ENCODE measurements around the gene TGM5. TPM values are rescaled to one million over a fixed set of nuclear protein-coding genes. Genes with fewer than 3 reads are reported as not detected.
"Not testable (repeated sequence)": the region's sequence is repeated elsewhere in the genome, so short reads cannot be mapped to it uniquely, and the experiment has no call there.

TGM5 gene
- total RNA-seq, 1 donor from 2014 or later, result not detected

GRCh38 chr15:43299411-43299810, 32.7 kb upstream of the TGM5 start:
- Mint-ChIP-seq H3K27me3 (ENCODE audit: low read depth) (peaks cover 57% of the 10 kb centered on the region), H3K9me3 (no peaks in the 10 kb centered on the region), H3K4me1 (no peaks in the 10 kb centered on the region), H3K27ac (no peak overlapping the region), H3K4me3 (no peak overlapping the region), H3K36me3 (no peaks in the 10 kb centered on the region)
- DNase-seq (ENCODE audit: low spot score in 2 of 2, unreplicated experiment in 2 of 2), result no peak
- TF ChIP-seq CTCF (IDR thresholded peaks at IDR 0.05; ENCODE audit: unreplicated experiment), result no peak

DNA sequence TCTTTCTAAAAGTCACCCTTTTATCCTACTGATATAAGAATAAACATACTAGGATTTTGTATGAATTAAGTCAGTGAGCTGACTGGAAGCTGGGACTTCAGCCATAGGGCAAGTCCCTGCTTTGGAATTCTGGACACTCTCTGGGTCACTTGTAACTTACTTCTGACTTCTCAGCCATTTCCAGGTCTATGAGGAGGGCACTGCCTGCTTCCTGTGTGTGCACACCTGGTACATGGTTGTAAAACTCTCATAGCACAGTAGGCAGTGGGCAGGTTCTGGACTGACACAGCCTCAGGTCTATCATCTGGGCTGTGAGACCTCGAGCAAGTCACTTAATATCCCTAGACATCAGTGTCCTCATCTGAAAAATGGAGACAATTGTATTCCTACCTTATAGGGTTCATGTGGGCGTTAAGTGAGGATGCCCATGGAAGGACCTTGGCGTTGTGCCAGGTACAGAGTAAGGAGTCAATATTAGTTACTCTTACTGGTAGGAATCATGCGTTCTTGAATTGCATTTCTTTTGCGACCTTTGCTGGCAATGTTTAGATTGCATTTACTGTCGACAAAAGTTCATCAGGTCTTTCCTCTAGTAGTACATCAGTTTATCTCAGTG, 27.5 kb upstream of the TGM5 start:
- no peaks in the 10 kb centered on the region for H3K4me1 Mint-ChIP-seq
- no peaks in the 10 kb centered on the region for H3K9me3 Mint-ChIP-seq
- H3K27ac Mint-ChIP-seq, result no peak overlapping the region
- H3K36me3 Mint-ChIP-seq, result no peaks in the 10 kb centered on the region
- no peak for DNase-seq (ENCODE audit: low spot score in 2 of 2, unreplicated experiment in 2 of 2)
- H3K27me3 Mint-ChIP-seq (ENCODE audit: low read depth), result peaks cover 69% of the 10 kb centered on the region
- TF ChIP-seq CTCF (IDR thresholded peaks at IDR 0.05; ENCODE audit: unreplicated experiment), result no peak
- H3K4me3 Mint-ChIP-seq, result no peak overlapping the region

GRCh38 chr15:43293432-43293831, 26.7 kb upstream of the TGM5 start:
- no peaks in the 10 kb centered on the region for H3K9me3 Mint-ChIP-seq
- no peak overlapping the region for H3K4me3 Mint-ChIP-seq
- no peaks in the 10 kb centered on the region for H3K4me1 Mint-ChIP-seq
- no peak overlapping the region for H3K27ac Mint-ChIP-seq
- DNase-seq (ENCODE audit: low spot score in 2 of 2, unreplicated experiment in 2 of 2), result no peak
- TF ChIP-seq CTCF (IDR thresholded peaks at IDR 0.05; ENCODE audit: unreplicated experiment), result no peak
- peaks cover 68% of the 10 kb centered on the region for H3K27me3 Mint-ChIP-seq (ENCODE audit: low read depth)
- H3K36me3 Mint-ChIP-seq, result no peaks in the 10 kb centered on the region

DNA sequence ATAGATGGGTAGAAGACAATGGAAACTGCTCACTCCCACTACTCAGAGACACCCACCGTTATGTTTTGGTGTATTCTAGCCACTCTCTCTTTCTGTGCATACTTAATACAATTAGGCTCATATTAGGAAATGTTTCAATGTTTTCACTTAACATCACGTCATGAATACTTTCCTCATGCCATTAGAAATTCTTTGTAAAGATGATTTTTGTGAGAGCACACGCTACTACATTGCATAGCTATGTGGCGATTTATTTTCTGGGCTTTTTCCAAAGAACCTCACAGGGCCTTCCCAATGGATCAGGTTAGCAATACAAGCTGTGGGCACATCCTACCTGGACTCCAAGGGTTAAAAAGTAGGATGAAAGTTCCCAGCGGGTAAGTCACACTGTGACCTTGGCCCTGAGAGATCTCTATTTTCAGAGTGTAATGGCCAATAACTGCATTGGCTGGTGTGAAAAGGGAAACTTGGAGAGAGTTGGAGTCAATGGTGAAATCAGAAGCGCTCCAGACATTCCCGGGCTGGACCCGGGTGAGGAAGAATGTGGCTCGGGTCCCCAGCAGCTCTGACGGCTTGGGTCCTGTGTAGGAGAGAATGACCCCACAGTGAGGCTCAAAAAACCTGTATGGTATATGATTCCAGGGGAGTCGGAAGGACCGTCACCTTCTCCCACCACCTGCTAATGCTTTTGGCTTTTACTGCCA, 25.8 kb upstream of the TGM5 start:
- no peak for TF ChIP-seq CTCF (IDR thresholded peaks at IDR 0.05; ENCODE audit: unreplicated experiment)
- DNase-seq (ENCODE audit: low spot score in 2 of 2, unreplicated experiment in 2 of 2), result no peak
- H3K4me3 Mint-ChIP-seq, result no peak overlapping the region
- no peaks in the 10 kb centered on the region for H3K36me3 Mint-ChIP-seq
- H3K27me3 Mint-ChIP-seq (ENCODE audit: low read depth), result peaks cover 69% of the 10 kb centered on the region
- no peaks in the 10 kb centered on the region for H3K9me3 Mint-ChIP-seq
- H3K27ac Mint-ChIP-seq, result no peak overlapping the region
- no peaks in the 10 kb centered on the region for H3K4me1 Mint-ChIP-seq

GRCh38 chr15:43289656-43290055, 22.9 kb upstream of the TGM5 start:
- not testable (repeated sequence) for H3K36me3 Mint-ChIP-seq; H3K4me1 Mint-ChIP-seq; DNase-seq (ENCODE audit: low spot score in 2 of 2, unreplicated experiment in 2 of 2); H3K9me3 Mint-ChIP-seq; H3K4me3 Mint-ChIP-seq; H3K27ac Mint-ChIP-seq
- H3K27me3 Mint-ChIP-seq (ENCODE audit: low read depth), result peaks cover 60% of the 10 kb centered on the region

GRCh38 chr15:43287254-43287653, 20.5 kb upstream of the TGM5 start:
- Mint-ChIP-seq H3K9me3 (no peaks in the 10 kb centered on the region), H3K4me3 (no peak overlapping the region), H3K4me1 (no peaks in the 10 kb centered on the region), H3K36me3 (no peaks in the 10 kb centered on the region), H3K27ac (no peak overlapping the region), H3K27me3 (ENCODE audit: low read depth) (peaks cover 40% of the 10 kb centered on the region)
- no peak for TF ChIP-seq CTCF (IDR thresholded peaks at IDR 0.05; ENCODE audit: unreplicated experiment)
- DNase-seq (ENCODE audit: low spot score in 2 of 2, unreplicated experiment in 2 of 2), result no peak
